Neural progenitor cell (in vitro differentiated cells): ENCODE measurements around the gene ERGIC1. TPM values are rescaled to one million over a fixed set of nuclear protein-coding genes. Genes with fewer than 3 reads are reported as not detected.

Experiments
- DNase-seq: peaks from one replicate; pipeline ENCODE4 v3.0.0-alpha.2; 2016; ENCODE audit warnings: low spot score
- H2AFZ ChIP-seq: fragments of 200-600 bp; sonication (generic); replicated peaks from 2 replicates; pipeline ENCODE4 v1.6.1; 2016; ENCODE audit warnings: antibody characterized with exemption
- H3F3A ChIP-seq: fragments of 200-600 bp; sonication (generic); 2 replicates; pipeline ENCODE4 v1.6.1; 2016; ENCODE audit warnings: antibody characterized with exemption, low read depth
- H3K27ac ChIP-seq: fragments of 200-600 bp; sonication (generic); 2 replicates; pipeline ENCODE4 v1.5.1; 2016; ENCODE audit warnings: mild to moderate bottlenecking
- H3K27me3 ChIP-seq: fragments of 200-600 bp; sonication (generic); 2 replicates; pipeline ENCODE4 v1.6.1; 2016; ENCODE audit warnings: mild to moderate bottlenecking, moderate library complexity
- H3K36me3 ChIP-seq: fragments of 200-600 bp; sonication (generic); 2 replicates; pipeline ENCODE4 v1.5.1; 2016
- H3K4me1 ChIP-seq: fragments of 200-600 bp; sonication (generic); 2 replicates; pipeline ENCODE4 v1.6.1; 2016; ENCODE audit warnings: mixed run types
- H3K4me2 ChIP-seq: fragments of 200-600 bp; sonication (generic); 2 replicates; pipeline ENCODE4 v1.6.1; 2016
- H3K4me3 ChIP-seq: fragments of 200-600 bp; sonication (generic); 2 replicates; pipeline ENCODE4 v1.5.1; 2016
- H3K79me2 ChIP-seq: fragments of 200-600 bp; sonication (generic); 2 replicates; pipeline ENCODE4 v1.6.1; 2016; ENCODE audit warnings: low read depth
- H3K9ac ChIP-seq: fragments of 200-600 bp; sonication (generic); 2 replicates; pipeline ENCODE4 v1.6.1; 2016
- H3K9me3 ChIP-seq: fragments of 200-600 bp; sonication (generic); 2 replicates; pipeline ENCODE4 v1.5.1; 2016; ENCODE audit warnings: low read depth
- H4K20me1 ChIP-seq: fragments of 200-600 bp; sonication (generic); 2 replicates; pipeline ENCODE4 v1.6.1; 2016; ENCODE audit warnings: low read depth
- H3K27ac Mint-ChIP-seq: 3 replicates; pipeline ENCODE4 v1.8.0; 2021; ENCODE audit warnings: mixed read lengths
- H3K27me3 Mint-ChIP-seq: 2 replicates; pipeline ENCODE4 v1.8.0; 2022; ENCODE audit warnings: low read depth, mild to moderate bottlenecking, inconsistent platforms, moderate library complexity, mixed read lengths; ENCODE audit not compliant: insufficient read depth
- H3K36me3 Mint-ChIP-seq: 3 replicates; pipeline ENCODE4 v1.8.0; 2021; ENCODE audit warnings: mixed read lengths
- H3K4me1 Mint-ChIP-seq: 3 replicates; pipeline ENCODE4 v1.8.0; 2021; ENCODE audit warnings: mixed read lengths
- H3K4me3 Mint-ChIP-seq: 3 replicates; pipeline ENCODE4 v1.8.0; 2021; ENCODE audit warnings: mild to moderate bottlenecking, moderate library complexity, mixed read lengths
- H3K9me3 Mint-ChIP-seq: 3 replicates; pipeline ENCODE4 v1.8.0; 2020; ENCODE audit warnings: mixed read lengths
- CTCF ChIP-seq: fragments of 200-600 bp; sonication (generic); IDR thresholded peaks from 2 replicates; pipeline ENCODE4 v1.5.1; 2017; ENCODE audit warnings: antibody characterized with exemption, mild to moderate bottlenecking
- EZH2 ChIP-seq: fragments of 200-600 bp; sonication (generic); IDR thresholded peaks from 2 replicates; pipeline ENCODE4 v1.6.1; 2017; ENCODE audit warnings: antibody characterized with exemption, mild to moderate bottlenecking, moderate library complexity
- EZH2phosphoT487 ChIP-seq: fragments of 200-600 bp; sonication (generic); IDR thresholded peaks from 2 replicates; pipeline ENCODE4 v1.6.1; 2017; ENCODE audit warnings: antibody characterized with exemption
- total RNA-seq: library from RNA; depleted of rRNA; stranded (reverse); fragments of >200 nt; gene quantifications from 2 replicates; pipeline ENCODE4 v1.2.3, GENCODE V29; 2015; ENCODE audit warnings: low replicate concordance

Gene ERGIC1
- total RNA-seq, 1 donor from 2014 or later = 28.7 TPM

- H3K9me3 ChIP-seq = no peaks in the 10 kb centered on the region
- no peak overlapping the region for H3K9ac ChIP-seq
- no peak overlapping the region for H2AFZ ChIP-seq
- Mint-ChIP-seq H3K4me3 (no peak overlapping the region), H3K9me3 (no peaks in the 10 kb centered on the region), H3K27ac (peak overlapping the region; percentile 50), H3K27me3 (peaks cover 2% of the 10 kb centered on the region), H3K4me1 (peaks cover 21% of the 10 kb centered on the region), H3K36me3 (peaks cover 18% of the 10 kb centered on the region)
- DNase-seq = no peak
- H3K4me2 ChIP-seq = no peak overlapping the region
- no peaks in the 10 kb centered on the region for H3K79me2 ChIP-seq
- H3K4me1 ChIP-seq = peaks cover 6% of the 10 kb centered on the region
- TF ChIP-seq EZH2phosphoT487 (no peak), EZH2 (no peak), CTCF (no peak)
- no peak overlapping the region for H3K4me3 ChIP-seq
- no peaks in the 10 kb centered on the region for H3K36me3 ChIP-seq
- H4K20me1 ChIP-seq = peaks cover 22% of the 10 kb centered on the region
- H3K27ac ChIP-seq = no peak overlapping the region
- H3K27me3 ChIP-seq = no peaks in the 10 kb centered on the region
- no peaks in the 10 kb centered on the region for H3F3A ChIP-seq
Measured at GRCh38 chr5:172883066-172883465, 49.0 kb downstream of the ERGIC1 start.

GRCh38 chr5:172885597-172886340, 51.7 kb downstream of the ERGIC1 start:
- no peak for TF ChIP-seq EZH2
- TF ChIP-seq CTCF = no peak
- no peak for TF ChIP-seq EZH2phosphoT487
- Histone ChIP-seq H3K9ac (no peak overlapping the region), H3K9me3 (no peaks in the 10 kb centered on the region), H3K4me3 (no peak overlapping the region), H3F3A (no peaks in the 10 kb centered on the region), H3K27ac (no peak overlapping the region), H3K4me2 (no peak overlapping the region), H3K79me2 (no peaks in the 10 kb centered on the region), H2AFZ (no peak overlapping the region), H3K36me3 (no peaks in the 10 kb centered on the region), H4K20me1 (peaks cover 19% of the 10 kb centered on the region), H3K4me1 (no peaks in the 10 kb centered on the region), H3K27me3 (no peaks in the 10 kb centered on the region)
- H3K27me3 Mint-ChIP-seq = peaks cover 5% of the 10 kb centered on the region
- H3K4me1 Mint-ChIP-seq = peaks cover 12% of the 10 kb centered on the region
- DNase-seq = no peak
- H3K27ac Mint-ChIP-seq = peak overlapping the region; percentile 19
- peaks cover 26% of the 10 kb centered on the region for H3K36me3 Mint-ChIP-seq
- H3K4me3 Mint-ChIP-seq = no peak overlapping the region
- H3K9me3 Mint-ChIP-seq = no peaks in the 10 kb centered on the region

- no peak overlapping the region for H3K9ac ChIP-seq
- no peaks in the 10 kb centered on the region for H3K79me2 ChIP-seq
- peaks cover 5% of the 10 kb centered on the region for H3K27me3 Mint-ChIP-seq
- H3K4me3 Mint-ChIP-seq = no peak overlapping the region
- no peak for DNase-seq
- no peak overlapping the region for H2AFZ ChIP-seq
- H3K27me3 ChIP-seq = no peaks in the 10 kb centered on the region
- no peak overlapping the region for H3K4me3 ChIP-seq
- no peak overlapping the region for H3K4me2 ChIP-seq
- no peaks in the 10 kb centered on the region for H3K9me3 ChIP-seq
- H3K27ac ChIP-seq = no peak overlapping the region
- no peak overlapping the region for H3K27ac Mint-ChIP-seq
- H3K36me3 ChIP-seq = no peaks in the 10 kb centered on the region
- no peaks in the 10 kb centered on the region for H3F3A ChIP-seq
- peaks cover 12% of the 10 kb centered on the region for H3K4me1 Mint-ChIP-seq
- TF ChIP-seq CTCF (no peak), EZH2 (no peak), EZH2phosphoT487 (no peak)
- no peaks in the 10 kb centered on the region for H3K9me3 Mint-ChIP-seq
- H3K36me3 Mint-ChIP-seq = peaks cover 25% of the 10 kb centered on the region
- peaks cover 19% of the 10 kb centered on the region for H4K20me1 ChIP-seq
- H3K4me1 ChIP-seq = no peaks in the 10 kb centered on the region
Measured at GRCh38 chr5:172886476-172886875, 52.4 kb downstream of the ERGIC1 start.
